Ureter (tissue), 1 donor: ENCODE measurements around the gene RSBN1. TPM values are rescaled to one million over a fixed set of nuclear protein-coding genes. Genes with fewer than 3 reads are reported as not detected.
A peak's percentile ranks its signal among the peaks of the same experiment; 100 is the strongest.
"Not testable (repeated sequence)": the region's sequence is repeated elsewhere in the genome, so short reads cannot be mapped to it uniquely, and the experiment has no call there.

Experiments used
- DNase-seq: peaks from one replicate; pipeline ENCODE4 v3.0.0-alpha.2; 2020; ENCODE audit warnings: low spot score
- total RNA-seq: library from RNA; stranded (reverse); gene quantifications from one replicate; pipeline ENCODE4 v1.2.4, GENCODE V29; 2023
- donor health status: DM: yes; HTN: yes; CAD: no.

RSBN1 gene
- total RNA-seq, result 25.8 TPM

DNA sequence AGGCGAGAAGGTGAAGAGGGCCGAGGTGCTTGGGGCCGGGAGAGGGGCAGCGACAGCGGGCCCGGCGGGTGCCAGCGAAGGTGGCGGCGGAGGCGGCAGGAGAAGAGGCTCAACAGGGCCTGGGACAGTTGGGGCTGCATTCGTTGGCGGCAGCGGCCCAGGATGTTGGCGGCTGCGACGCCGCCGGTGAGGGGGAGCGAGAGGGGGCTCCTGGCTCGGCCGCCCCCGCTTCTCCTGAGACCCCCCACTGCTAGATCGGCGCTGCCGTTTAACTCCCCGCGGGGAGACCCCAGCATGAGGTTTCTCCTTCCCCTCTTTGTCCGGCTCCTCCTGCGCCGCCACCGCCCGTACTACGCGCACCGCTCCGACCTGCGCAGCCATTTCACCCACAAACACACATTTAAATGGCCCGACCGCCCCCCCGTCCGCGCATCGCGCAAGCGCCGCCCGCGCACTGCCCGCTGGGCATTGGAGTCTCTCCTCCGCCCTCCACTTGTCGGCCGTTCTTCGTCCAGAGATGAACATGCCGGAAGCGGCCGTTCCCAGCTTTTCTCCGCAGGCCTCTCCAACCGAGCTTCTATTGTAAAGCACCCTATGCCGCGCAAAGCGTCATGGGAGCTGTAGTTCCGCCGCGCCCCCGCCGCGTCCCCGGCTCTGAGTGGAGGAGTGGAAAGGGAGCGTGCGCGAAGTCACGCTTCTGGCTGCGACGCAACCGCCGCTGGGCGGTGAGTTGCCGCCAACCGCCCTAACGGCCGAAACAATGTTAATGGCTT lies at the start of gene RSBN1:
TSS of gene RSBN1 (minus strand) at position 589 of the 773 bp plus-strand sequence. CDS start at position 525, 64 bp downstream.
- peak; percentile 99 for DNase-seq

DNA sequence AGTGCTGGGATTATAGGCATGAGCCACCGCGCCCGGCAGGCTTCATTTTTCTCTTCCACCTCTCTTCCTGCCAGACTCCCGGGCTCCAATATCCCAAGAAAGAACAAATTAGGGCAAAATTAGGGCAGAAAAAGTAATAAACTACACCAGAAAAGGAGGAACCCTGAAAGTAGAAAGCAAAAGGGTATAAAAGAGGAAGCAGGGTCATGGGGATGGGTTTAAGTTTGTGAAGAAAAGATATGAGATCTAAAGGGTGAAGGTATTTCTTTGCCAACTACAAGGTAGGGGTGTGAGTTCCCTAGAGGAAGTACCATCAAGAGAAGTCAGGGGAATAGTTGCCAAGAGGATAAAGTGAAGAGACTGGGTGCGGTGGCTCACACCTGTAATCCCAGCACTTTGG lies 49.4 kb upstream of the RSBN1 start:
- no peak for DNase-seq

DNA sequence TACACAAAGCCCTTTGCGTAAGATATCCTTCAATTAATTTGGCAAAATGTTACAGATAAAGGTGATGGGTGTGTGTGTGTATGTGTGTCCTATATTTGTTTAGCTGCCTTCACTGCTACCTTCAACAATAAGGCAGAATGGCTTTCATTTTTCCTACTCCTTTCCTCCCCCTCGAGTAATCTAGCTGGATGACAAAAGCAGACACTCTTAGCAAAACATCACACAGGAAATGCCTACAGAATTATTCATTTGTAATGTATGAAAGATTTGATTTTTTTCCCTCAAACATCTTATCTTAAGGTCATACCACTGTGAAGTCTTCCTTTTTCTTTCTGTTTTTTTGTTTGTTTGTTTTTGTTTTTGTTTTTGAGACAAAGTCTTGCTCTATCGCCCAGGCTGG lies 48.6 kb upstream of the RSBN1 start:
- DNase-seq, result no peak

DNA sequence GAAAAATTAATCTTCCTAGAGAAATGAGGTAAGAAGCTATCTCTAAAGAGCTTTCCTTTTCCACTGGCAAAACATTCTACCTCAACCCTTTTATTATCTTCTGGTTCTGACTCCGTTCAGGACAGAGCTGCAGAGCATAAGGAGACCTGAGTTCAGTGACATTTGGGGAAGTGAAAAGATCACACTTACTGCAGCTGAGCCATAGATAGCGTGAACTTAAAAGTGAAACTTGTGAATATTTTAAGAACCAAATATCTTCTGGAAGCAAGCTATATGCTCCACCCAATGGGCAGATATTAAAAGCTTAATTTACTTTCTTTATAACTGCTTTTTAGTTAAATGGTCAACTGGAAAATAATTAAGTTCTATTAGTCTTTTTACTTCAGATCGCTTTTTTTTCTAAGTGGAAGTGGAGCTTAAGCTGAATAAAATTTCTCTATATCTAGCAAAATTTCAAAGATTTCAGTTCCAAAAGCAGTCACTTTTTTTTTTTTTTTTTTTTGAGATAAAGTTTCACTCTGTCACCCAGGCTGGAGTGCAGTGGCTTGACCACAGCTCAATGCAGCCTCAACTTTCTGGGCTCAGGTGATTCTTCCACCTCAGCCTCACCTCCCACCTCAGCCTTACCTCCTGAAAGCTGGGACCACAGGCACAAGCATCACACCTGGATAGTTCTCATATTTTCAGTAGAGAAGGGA lies 47.4 kb upstream of the RSBN1 start:
- DNase-seq, result no peak

DNA sequence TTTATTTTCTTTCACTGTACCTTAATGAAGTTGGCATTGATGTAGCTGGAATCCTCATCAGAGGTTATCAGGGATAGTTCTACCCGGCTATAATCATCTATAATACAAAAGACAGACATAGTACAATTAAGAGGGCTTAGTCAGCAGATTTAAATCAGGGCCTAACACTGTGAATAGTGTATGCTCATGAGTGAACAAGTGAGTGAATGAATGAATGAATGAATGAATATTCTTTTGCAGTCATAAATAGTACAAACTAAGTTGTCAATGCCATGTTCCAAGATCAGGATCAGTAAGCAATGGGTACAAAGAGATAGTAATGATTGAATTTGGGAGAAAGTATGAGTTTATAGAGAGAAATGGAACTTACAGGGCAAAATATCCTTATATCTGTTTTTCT lies 46.7 kb upstream of the RSBN1 start:
- no peak for DNase-seq

DNA sequence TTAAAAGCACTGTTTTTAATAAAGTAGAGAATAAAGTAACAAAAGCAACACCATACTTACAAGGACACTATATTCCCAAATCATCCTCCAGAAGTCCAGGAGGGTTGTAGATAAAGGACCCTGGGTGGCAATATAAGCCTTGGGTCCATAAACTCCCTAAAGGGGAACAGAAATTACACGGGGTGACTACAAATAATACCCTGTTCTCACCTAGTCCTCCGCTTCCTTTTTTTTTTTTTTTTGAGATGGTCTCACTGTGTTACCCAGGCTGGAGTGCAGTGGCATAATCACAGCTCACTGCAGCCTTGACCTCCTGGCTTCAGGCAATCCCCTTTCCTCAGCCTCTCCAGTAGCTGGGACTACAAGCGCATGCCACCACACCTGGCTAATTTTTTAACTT lies 46.1 kb upstream of the RSBN1 start:
- no peak for DNase-seq

DNA sequence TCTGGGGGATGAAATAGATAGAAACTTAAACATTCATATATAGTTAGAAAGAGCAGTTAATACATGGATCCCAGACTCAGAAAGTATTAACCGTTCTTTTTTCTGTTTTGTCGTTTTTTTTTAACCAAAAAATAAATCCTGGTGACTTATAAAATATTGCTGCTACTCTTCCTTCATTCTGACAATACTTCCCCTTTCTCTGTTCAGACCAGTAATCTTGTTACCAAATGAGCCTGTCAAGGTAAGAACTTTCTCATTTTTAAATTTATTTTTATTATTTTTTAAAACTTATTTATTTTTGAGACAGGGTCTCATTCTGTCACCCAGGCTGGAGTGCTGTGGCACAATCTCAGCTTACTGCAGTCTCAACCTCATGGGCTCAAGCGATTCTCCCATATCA lies 45.5 kb upstream of the RSBN1 start:
- DNase-seq, result no peak

DNA sequence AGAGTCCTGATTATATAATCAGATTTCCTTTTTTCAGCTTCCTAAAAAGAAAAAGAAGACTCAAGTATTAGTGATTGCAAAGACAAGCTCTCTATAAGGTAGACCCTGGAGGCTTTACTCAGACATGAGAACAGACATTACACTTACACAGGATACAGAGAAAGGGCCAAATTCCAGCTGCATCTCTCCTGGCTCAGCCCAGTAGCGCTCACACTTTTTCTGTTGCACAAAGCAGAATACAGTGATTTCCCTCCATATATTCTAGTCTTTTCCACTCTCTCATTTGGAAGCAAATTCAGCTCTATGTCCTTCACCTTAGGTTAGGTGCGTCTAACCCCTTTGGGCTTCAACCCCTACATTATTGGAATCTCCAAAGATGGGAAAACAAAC lies 44.1 kb upstream of the RSBN1 start:
- no peak for DNase-seq

DNA sequence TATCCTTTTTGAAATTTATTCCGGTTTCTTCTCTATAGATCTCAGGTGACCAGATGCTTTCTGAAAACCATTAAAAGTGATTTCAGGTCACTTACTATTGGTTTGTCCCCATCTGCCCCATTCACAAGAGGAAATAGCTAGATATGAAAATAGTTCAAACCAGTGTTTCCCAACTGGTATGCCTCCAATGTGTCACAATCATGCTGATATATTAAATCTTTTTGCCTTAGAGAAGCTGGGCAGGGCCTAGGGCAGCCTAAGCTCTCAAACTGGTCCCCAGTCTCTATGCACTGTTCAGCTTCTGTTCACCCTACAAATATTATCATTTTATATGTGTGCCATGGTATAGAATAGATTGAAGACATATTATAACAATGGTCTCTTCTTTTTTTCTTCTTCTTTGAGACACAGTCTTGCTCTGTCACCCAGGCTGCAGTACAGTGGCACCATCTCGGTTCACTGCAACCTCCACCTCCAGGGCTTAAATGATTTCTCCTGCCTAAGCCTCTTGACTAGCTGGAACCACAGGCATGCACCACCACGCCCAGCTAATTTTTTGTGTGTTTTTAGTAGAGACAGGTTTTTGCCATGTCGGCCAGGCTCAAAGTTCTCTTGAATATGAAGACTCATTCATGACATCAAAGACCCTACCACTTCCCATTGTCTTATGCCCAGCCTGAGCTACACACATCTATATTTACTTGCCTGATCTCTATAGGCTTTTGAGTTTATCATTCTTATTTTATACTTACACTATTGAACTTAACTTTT lies 43.5 kb upstream of the RSBN1 start:
- DNase-seq, result no peak

DNA sequence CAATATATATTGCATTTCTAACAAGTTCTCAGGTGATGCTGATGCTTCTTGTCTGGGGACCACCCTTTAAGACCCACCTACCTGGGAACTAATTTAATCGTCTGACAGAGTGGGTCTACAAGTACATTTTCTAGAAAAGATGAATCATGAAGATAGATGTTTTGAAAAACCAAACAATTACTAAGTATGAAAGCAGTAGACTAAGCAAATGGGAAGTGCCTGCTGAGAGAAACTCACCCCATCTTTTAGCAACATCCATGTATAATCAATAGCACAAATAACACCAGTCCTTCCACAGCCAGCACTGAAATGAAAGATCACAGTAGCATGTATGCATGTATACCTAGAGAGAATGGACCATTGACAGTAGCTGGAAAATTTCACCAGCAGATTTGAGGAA lies 42.0 kb upstream of the RSBN1 start:
- DNase-seq, result no peak

DNA sequence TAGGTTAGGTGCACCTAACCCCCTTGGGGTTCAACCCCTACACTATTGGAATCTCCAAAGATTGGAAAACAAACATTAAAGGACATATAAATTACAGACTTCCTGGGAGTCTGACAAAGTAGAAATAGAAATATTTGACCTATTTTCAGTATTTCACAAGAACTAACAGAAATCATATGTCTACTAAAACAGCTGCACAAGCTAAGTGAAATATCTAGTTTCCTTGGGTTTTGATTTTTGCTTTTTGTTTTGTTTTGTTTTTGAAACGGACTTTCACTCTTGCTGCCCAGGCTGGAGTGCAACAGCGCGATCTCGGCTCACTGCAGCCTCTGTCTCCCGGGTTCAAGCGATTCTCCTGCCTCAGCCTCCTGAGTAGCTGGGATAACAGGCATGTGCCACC lies 40.4 kb upstream of the RSBN1 start:
- DNase-seq, result not testable (repeated sequence)

DNA sequence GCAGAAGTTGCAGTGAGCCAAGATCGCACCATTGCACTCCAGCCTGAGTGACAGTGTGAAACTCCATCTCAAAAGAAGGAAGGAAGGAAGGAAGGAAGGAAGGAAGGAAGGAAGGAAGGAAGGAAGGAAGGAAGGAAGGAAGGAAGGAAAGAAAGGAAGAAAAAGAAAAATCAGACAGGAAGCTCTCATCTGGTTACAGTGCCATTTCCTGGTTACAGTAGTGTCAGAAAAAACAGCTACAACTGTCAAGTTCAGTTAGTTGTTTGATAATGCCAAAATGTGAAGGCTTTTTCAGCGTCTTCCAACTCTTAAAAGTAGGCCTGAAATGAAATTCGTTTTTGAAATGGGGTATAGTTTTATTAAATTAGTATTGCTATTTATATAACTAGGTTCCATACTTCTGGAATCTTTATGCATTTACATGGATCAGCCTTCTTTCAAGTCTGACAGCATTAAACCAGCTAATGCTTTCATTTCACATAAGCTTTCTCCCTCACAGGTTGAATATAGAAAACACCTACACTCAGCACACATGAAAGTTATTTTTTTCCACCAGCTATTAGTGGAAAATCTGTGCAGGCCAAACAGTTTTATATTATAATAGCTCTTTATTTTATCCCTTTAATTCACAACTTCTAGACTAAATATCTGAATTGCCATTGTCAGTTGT lies 38.0 kb upstream of the RSBN1 start:
- no peak for DNase-seq

DNA sequence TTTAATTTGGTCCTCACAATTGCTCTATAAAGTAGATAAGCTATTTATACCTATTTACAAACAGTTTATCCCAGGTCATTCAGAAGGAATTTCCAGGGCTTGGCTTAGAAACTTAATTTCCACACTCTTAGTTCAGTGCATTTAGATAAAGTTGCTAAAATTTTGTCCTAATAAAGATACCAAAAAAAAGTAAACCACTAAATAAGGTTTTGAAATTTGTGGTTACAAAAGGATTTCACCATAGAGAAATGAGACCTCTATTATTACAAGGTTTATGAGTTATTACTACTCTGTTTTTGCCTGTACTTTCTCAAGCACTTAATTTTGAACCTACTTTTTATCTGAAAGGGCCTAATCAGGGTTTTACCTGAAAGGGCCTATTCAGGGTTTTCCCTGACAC lies 36.8 kb upstream of the RSBN1 start:
- no peak for DNase-seq

DNA sequence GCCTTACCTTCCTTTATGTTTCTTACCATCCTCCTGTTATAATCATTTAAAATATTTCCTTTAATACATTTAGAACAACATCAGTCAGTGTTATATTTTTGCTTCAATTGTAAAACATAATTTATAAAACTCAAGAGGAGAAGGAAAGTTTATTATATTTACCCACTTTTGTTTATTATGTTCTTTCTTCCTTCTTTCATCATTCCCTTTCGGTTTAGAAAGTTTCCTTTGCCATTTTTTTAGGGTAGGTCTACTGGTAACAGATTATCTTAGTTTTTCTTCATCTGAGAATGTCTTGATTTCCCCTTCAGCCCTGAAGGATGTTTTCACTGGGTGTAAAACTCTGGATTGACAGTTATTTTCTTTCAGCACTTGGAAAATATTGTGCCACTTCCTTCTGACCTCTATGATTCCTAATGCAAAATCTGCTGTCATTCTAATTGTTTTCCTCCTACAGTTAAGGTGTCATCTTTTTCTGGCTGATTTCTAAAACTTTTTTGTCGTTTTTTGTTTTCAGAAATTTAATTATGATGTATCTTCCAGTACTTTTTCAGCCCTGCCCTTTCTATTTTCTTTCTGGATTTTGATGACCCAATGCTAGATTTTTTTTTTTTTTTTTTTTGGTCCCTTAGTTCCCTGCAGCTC lies 34.2 kb upstream of the RSBN1 start:
- DNase-seq, result no peak

DNA sequence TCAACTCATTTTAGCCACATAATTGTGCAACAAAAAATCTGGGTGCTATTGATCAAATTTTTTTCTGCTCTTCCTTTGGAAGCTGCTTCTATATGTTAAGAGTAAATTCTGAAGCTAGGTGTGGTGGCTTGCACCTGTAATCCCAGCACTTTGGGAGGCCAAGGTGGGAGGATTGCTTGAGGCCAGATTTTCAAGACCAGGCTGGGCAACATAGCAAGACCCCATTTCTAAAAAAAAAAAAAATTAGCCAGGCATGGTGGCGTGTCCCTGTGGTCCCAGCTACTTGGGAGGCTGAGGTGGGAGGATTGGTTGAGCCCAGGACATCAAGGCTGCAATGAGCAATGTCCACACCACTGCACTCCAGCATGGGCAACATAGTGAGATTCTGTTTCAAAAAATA lies 24.3 kb upstream of the RSBN1 start:
- DNase-seq, result no peak

DNA sequence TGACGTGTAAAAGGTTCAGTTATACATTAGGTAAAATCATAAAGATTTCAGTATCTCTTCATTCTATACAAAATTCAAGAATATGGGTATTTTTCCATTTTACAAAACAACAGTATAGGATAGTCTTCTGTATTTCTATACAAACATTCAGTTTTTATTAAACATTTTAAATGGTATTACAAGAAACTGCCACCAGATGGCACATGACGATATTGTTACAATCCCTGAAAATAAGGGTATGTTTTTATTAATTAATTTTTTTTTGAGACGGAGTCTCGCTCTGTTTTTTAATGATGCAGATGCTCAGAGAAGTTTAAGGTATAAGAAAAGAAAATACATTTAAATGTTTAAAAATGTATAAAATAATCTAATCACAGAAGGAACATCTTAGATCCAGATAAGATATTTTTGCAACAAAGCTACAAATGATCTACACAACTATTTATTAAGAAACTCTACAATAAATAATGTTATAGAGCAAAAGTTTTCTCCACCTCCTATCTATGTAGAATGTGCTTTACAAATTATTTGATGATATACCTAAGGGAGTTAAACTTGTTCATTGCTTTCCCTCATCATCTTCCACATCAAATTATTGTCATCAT lies 23.5 kb upstream of the RSBN1 start:
- no peak for DNase-seq

DNA sequence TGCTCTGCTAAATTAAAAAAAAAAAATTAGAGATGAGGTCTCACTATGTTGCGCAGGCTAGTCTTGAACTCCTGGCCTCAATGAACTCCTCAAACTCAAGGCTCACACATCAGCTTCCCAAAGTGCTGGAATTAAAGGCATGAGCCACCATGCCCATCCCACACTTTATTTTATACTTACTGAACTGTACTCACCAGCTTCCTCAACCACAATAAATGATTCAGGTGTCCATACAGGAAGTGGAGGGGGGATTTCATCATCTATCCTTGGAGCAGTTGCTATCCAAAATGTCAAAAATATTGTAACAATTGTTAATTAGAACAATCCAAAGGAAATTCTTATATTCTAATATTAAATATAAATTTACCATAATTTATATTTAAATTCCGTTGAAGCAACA lies 22.4 kb upstream of the RSBN1 start:
- no peak for DNase-seq

DNA sequence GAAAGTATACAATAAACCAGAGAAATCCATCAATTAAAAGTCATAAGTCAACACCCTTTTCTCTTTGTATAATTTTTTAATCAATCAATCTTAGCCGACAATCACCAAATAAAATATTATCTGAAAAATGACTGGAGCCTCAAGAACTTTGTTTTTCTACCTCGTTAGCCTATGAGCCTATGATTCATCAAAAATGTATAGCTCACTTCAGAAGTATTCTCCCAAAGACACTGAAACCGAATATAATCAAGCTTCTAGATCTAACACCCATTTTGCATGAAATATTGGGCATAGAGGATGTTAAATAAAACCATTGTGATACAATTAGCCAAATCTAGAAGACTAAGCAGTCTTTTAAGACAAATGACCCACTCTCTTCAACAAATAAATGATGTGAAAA lies 17.8 kb upstream of the RSBN1 start:
- no peak for DNase-seq

DNA sequence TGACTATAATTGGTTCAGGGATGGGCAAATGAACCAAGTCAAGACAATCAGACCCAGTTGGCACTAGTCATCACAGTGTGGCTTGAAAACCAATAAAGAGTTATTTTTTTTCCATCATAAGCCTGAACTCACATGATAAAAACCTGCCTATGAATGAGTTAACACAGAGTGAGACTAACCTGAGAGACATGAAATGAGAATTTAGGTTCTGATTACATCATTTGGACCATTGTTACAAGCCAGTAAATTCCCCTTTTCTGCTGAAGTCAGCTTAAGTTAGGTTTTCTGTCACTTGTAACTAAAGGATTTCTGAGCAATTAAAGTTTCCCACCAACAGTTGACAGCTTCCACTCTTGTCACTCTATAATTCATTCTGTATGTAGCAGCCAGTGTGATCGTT lies 9.6 kb upstream of the RSBN1 start:
- DNase-seq, result no peak

DNA sequence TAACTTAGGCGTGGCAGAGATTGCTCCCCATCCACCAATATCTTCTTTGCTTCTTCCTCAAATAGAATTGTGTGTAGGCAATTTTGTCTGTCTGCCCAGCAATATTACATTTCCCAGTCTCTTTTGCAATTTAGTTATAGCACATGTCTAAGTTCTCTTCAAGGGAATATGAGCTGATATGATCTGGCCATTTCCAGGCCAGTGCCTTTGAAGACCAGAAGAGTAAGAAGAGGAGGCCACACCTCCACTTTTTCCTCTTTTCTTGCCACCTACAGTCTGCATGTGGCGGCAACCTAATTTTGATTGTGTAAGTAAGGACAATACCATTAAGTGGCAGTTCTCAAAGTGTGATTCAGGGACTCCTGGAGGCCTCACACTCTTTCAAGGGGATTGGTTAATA lies 6.3 kb upstream of the RSBN1 start:
- DNase-seq, result no peak

DNA sequence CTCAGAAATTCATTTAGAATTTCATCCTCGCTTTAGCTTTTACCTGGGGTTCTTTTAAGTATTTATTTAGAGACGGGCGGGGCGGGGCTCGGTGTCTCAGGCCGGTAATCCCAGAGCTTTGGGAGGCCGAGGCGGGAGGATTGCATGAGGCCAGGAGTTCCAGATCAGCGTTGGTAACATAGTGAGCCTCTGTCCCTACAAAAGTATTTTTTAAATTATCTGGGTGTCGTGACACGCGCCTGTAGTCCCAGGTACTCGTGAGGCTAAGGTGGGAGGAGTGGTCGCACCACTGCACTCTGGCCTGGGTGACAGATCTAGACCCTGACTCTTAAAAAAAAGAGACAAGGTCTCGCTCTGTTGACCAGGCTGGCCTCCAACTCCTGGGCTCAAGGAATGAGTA lies 942 bp upstream of the RSBN1 start:
- no peak for DNase-seq
